ENCODE results near the gene TTC23.

Gene TTC23

DNA sequence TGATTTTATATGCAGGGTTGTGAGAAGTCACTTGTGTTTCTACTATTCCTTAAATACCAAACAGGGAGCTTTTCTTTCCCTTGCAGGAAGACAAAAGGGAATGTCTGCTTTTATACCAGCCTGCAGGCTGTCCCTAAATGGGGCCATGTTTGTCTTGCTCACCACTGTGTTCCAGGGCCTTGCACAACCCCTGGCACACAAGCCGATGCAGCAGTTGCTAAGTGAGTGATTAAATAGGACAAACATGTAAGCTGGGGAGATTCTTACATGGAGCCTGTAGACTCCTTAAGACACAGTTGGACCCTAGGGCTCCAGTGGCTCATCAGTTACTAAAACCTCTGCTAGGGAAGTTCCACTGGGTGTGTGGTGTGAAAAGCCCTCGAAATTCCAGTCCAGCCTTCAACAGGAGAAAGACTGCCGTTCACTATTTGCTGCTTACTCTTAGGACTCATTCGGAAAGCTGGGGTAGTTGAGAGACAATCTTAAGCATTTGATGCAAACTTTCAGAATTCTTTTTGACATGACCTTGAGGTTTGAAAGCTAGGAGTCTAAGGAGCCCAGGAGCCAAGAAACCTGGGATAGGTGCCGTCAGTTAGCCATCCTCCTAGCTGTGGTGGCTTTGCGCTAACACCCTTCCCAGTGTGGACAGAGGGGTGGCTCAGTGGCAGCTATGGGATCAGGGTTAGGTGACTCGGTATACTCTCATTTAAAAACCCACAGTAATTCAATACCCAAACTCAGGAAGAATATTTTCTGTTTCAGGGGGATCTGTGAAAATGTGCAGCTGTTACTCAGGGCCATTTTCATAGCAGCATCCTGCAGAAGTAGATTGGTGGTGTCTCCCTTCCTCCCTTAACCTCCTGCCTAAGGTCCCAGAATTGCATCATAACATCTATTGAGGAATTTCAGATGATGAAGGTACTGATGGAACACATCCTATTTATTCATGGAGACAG is 105.4 kb downstream of the TTC23 start:
- no peak for TF ChIP-seq ZFX (IDR thresholded peaks at IDR 0.05; ENCODE audit: borderline replicate concordance)
- TF ChIP-seq, protein P1, sequence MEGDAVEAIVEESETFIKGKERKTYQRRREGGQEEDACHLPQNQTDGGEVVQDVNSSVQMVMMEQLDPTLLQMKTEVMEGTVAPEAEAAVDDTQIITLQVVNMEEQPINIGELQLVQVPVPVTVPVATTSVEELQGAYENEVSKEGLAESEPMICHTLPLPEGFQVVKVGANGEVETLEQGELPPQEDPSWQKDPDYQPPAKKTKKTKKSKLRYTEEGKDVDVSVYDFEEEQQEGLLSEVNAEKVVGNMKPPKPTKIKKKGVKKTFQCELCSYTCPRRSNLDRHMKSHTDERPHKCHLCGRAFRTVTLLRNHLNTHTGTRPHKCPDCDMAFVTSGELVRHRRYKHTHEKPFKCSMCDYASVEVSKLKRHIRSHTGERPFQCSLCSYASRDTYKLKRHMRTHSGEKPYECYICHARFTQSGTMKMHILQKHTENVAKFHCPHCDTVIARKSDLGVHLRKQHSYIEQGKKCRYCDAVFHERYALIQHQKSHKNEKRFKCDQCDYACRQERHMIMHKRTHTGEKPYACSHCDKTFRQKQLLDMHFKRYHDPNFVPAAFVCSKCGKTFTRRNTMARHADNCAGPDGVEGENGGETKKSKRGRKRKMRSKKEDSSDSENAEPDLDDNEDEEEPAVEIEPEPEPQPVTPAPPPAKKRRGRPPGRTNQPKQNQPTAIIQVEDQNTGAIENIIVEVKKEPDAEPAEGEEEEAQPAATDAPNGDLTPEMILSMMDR (IDR thresholded peaks at IDR 0.05): no peak
- 0 out of 2 replicates have a peak overlapping the region, but pooled peaks have one; percentile 27 for H3K27ac ChIP-seq

DNA sequence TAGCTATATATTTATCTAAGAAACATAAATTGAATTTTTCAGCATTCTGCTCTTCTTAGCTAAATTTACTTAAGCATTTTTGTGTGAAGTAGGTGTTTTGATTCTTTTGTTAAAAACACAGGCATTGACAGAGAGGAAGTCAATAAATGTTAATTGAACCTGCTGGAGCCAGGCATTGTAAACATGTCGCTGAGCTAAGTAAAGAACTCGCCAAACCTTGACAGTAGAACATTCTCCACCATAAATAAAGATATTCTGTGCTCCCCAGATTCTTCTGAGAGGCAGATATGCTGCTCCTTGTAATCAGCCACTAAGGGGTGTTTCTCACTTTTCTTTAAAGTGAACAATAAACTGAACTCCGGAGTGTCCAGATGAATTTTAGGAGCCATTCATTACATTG is 106.1 kb downstream of the TTC23 start:
- no peak for TF ChIP-seq ZFX (IDR thresholded peaks at IDR 0.05; ENCODE audit: borderline replicate concordance)
- TF ChIP-seq, protein P1 (IDR thresholded peaks at IDR 0.05): no peak
- 0 out of 2 replicates have a peak overlapping the region, but pooled peaks have one; percentile 27 for H3K27ac ChIP-seq

DNA sequence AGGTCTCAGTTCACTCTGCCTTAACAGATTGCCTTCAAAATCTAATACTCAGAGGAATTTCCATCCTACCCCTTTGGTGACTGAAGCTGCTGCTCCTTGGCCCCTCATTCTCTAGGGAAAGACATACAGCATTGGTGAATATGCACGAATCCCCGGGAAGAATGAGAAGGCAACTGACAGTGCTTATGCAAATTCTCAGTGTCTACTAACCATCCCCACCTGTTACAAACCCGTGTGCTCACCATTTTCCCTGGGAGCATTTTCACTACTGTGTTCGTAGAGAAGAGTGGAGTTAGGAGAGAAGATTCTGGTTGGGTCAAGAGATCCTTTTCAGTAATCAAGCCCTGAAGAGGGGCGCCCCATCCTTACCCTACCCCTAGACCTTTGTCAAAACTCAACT is 106.8 kb downstream of the TTC23 start:
- TF ChIP-seq, protein P1 (IDR thresholded peaks at IDR 0.05): no peak
- no peak overlapping the region for H3K27ac ChIP-seq

DNA sequence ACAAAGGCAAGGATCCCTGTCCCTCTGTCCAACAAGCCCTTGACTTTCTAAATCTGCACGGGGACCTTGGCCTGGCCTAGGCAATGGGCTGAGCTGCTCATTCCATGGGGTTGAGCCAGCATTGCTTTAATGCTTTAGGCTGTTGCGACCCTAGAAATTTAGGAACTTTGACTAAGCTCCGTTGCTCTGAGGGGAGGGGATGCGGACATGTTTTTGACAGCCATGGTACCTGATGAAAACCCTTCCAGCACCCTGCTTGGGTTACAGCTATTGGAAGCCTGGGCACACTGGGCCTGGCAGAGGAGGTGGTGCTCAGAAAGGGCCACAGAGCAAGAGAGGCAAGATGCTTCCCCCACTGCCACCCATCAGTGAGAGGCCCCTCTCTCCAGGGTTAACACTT is 107.4 kb downstream of the TTC23 start:
- TF ChIP-seq, protein P1 (IDR thresholded peaks at IDR 0.05): no peak
- TF ChIP-seq ZFX (IDR thresholded peaks at IDR 0.05; ENCODE audit: borderline replicate concordance): no peak
- no peak overlapping the region for H3K27ac ChIP-seq

DNA sequence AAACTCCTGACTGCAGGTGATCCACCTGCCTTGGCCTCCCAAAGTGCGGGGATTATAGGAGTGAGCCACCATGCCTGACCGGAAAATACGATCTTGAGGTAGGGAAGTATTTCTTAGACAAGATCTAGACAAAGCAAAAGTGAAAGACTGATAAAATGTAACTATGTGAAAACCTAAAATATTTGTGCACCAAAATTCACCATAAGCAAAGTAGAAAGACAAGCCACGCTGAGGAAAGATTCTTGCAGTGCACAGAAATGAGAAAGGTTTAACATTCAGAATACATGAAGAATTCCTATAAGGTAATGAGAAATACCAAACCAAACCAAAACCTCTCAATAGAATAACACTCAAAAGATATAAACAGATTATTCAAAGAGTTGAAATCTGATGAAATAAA is 108.8 kb downstream of the TTC23 start:
- TF ChIP-seq, protein P1 (IDR thresholded peaks at IDR 0.05): no peak
- TF ChIP-seq ZFX (IDR thresholded peaks at IDR 0.05; ENCODE audit: borderline replicate concordance): no peak
- no peak overlapping the region for H3K27ac ChIP-seq

DNA sequence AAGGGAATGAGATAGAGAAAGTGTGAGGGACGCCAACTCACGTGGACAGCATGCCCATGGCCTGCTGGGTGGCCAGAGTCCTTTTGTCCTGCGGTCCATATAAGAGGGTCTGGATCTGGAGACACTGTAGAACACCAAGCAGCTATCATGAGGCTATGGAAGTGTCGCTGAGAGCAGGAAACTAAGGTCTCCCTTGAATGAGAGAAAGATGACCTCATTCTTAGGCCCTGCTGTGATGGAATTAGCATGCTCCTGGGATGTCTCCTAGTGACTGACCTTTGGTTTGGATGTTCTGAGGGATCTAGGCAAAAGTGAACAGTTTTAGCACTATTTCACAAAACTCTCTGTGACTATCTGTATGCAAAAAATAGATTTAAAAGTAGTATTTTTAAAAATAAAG is 110.1 kb downstream of the TTC23 start:
- H3K27ac ChIP-seq: no peak overlapping the region

More for the DNA sequence above, 110.1 kb downstream of the TTC23 start:
- no peak for TF ChIP-seq ZFX (IDR thresholded peaks at IDR 0.05; ENCODE audit: borderline replicate concordance)
- TF ChIP-seq, protein P1 (IDR thresholded peaks at IDR 0.05): no peak
